GM21367 (cell line): ENCODE measurements around the gene EIF3C.
"Not testable (repeated sequence)": the region's sequence is repeated elsewhere in the genome, so short reads cannot be mapped to it uniquely, and the experiment has no call there.

Experiments used
- ATAC-seq: cut with Tn5 transposase; IDR thresholded peaks from one replicate; pipeline ENCODE4 v1.9.1; 2021; ENCODE audit not compliant: unreplicated experiment

Gene EIF3C

GRCh38 chr16:28711220-28712083, at the start of gene EIF3C:
TSS of gene EIF3C (plus strand) at chr16:28711464. CDS start at chr16:28711687, 223 bp downstream.
- ATAC-seq, result peak; percentile 92

GRCh38 chr16:28666264-28666663, 45.0 kb upstream of the EIF3C start:
- ATAC-seq, result not testable (repeated sequence)

GRCh38 chr16:28667480-28667879, 43.8 kb upstream of the EIF3C start:
- ATAC-seq, result not testable (repeated sequence)

- not testable (repeated sequence) for ATAC-seq
Observed at GRCh38 chr16:28668199-28668598, 43.1 kb upstream of the EIF3C start.

GRCh38 chr16:28688327-28688952, 22.8 kb upstream of the EIF3C start:
- ATAC-seq, result peak; percentile 47

- not testable (repeated sequence) for ATAC-seq
Observed at GRCh38 chr16:28689425-28689824, 21.8 kb upstream of the EIF3C start.

GRCh38 chr16:28691722-28692121, 19.5 kb upstream of the EIF3C start:
- not testable (repeated sequence) for ATAC-seq

GRCh38 chr16:28693257-28693950, 17.9 kb upstream of the EIF3C start:
- not testable (repeated sequence) for ATAC-seq

GRCh38 chr16:28699792-28700191, 11.5 kb upstream of the EIF3C start:
- ATAC-seq, result not testable (repeated sequence)

- not testable (repeated sequence) for ATAC-seq
Observed at GRCh38 chr16:28700349-28700748, 10.9 kb upstream of the EIF3C start.

- not testable (repeated sequence) for ATAC-seq
Observed at GRCh38 chr16:28701384-28701783, 9.9 kb upstream of the EIF3C start.

GRCh38 chr16:28704246-28704645, 7.0 kb upstream of the EIF3C start:
- not testable (repeated sequence) for ATAC-seq

GRCh38 chr16:28722852-28723650, 11.8 kb downstream of the EIF3C start:
- ATAC-seq, result not testable (repeated sequence)

GRCh38 chr16:28731253-28731652, 20.0 kb downstream of the EIF3C start:
- not testable (repeated sequence) for ATAC-seq

- not testable (repeated sequence) for ATAC-seq
Observed at GRCh38 chr16:28732455-28733124, 21.3 kb downstream of the EIF3C start.

GRCh38 chr16:28739787-28740186, 28.5 kb downstream of the EIF3C start:
- ATAC-seq, result not testable (repeated sequence)

GRCh38 chr16:28740631-28741030, 29.4 kb downstream of the EIF3C start:
- not testable (repeated sequence) for ATAC-seq

GRCh38 chr16:28741295-28741694, 30.0 kb downstream of the EIF3C start:
- ATAC-seq, result not testable (repeated sequence)

- not testable (repeated sequence) for ATAC-seq
Observed at GRCh38 chr16:28746618-28747350, 35.5 kb downstream of the EIF3C start.
